Measurements from ENCODE around the gene MTHFD2.

The MTHFD2 gene

GRCh38 chr2:74198461-74199274, at the start of gene MTHFD2:
TSS of gene MTHFD2 (plus strand) at chr2:74198615. CDS start at chr2:74198642, 27 bp downstream.
- peak within 1 kb of the TSS; percentile 73 for H3K4me3 ChIP-seq (ENCODE audit: low read depth, low read length)
- no peak for DNase-seq (ENCODE audit: low read depth)
- TF ChIP-seq CTCF (IDR thresholded peaks at IDR 0.05; ENCODE audit: control insufficient read depth, extremely low read depth, insufficient read depth): peak; percentile 40

- no peak overlapping the region for H3K4me3 ChIP-seq (ENCODE audit: low read depth, low read length)
- DNase-seq (ENCODE audit: low read depth): no peak
- TF ChIP-seq CTCF (IDR thresholded peaks at IDR 0.05; ENCODE audit: control insufficient read depth, extremely low read depth, insufficient read depth): no peak
These were observed 49.2 kb upstream of the MTHFD2 start for GRCh38 chr2:74149247-74149525.

GRCh38 chr2:74149570-74150319, 48.7 kb upstream of the MTHFD2 start:
- peak; percentile 19 for DNase-seq (ENCODE audit: low read depth)
- H3K4me3 ChIP-seq (ENCODE audit: low read depth, low read length): no peak overlapping the region
- no peak for TF ChIP-seq CTCF (IDR thresholded peaks at IDR 0.05; ENCODE audit: control insufficient read depth, extremely low read depth, insufficient read depth)

GRCh38 chr2:74152954-74153353, 45.5 kb upstream of the MTHFD2 start:
- no peak for TF ChIP-seq CTCF (IDR thresholded peaks at IDR 0.05; ENCODE audit: control insufficient read depth, extremely low read depth, insufficient read depth)
- DNase-seq (ENCODE audit: low read depth): no peak
- H3K4me3 ChIP-seq (ENCODE audit: low read depth, low read length): no peak overlapping the region

- DNase-seq (ENCODE audit: low read depth): no peak
- TF ChIP-seq CTCF (IDR thresholded peaks at IDR 0.05; ENCODE audit: control insufficient read depth, extremely low read depth, insufficient read depth): no peak
- no peak overlapping the region for H3K4me3 ChIP-seq (ENCODE audit: low read depth, low read length)
These were observed 42.6 kb upstream of the MTHFD2 start for GRCh38 chr2:74155830-74156229.

- DNase-seq (ENCODE audit: low read depth): no peak
- TF ChIP-seq CTCF (IDR thresholded peaks at IDR 0.05; ENCODE audit: control insufficient read depth, extremely low read depth, insufficient read depth): no peak
These were observed 35.5 kb upstream of the MTHFD2 start for GRCh38 chr2:74162951-74163350.

More at GRCh38 chr2:74162951-74163350, 35.5 kb upstream of the MTHFD2 start:
- H3K4me3 ChIP-seq (ENCODE audit: low read depth, low read length): no peak overlapping the region

Data from LNCaP clone FGC (cell line).